Midbrain (tissue), 1 donor: ENCODE data around the gene XNDC1N.
"Not testable (repeated sequence)": the region's sequence is repeated elsewhere in the genome, so short reads cannot be mapped to it uniquely, and the experiment has no call there.

Experiments used
- DNase-seq: peaks from one replicate; lab custom pipeline; 2025; lab: John Stamatoyannopoulos, UW

The XNDC1N gene

DNA sequence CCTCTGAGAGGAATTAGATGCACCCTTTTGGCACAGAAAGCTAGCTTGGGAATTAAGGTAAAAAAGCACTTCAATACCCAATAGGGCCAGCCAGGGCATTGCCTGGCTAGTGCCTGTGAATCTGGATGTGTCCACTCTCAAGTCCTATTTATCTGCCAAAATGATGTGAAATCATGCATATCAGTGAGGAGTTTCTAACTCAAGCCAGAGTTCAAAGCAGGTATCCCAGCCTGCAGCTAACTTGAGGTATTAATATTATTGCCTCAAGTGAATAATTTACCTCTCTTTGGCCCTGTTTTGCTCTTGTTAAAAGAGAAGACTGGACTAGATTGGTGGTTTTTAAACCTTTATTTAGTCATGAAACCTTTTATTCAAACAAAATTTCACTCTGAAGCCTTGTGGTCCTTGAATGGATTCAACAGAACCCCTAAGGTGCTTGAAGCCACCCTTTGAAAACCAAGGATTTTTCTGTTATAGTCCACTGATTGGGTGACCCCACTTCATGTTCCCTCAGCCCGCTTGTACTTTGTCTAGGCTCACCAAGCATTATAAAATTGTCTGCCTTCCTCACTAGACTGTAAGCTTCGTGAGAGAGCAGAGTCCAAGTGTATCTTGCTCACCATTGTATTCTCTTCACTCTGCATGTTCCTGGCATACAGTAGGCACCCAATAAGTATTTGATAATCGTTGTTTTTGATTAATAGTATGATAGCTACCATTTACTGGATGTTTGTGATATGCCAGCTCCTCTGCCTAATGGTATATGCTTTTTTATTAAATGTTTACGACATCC lies 4.9 kb upstream of the XNDC1N start:
- DNase-seq, result no peak

GRCh38 chr11:71931245-71931602 lies 2.8 kb upstream of the XNDC1N start:
- DNase-seq, result no peak

DNA sequence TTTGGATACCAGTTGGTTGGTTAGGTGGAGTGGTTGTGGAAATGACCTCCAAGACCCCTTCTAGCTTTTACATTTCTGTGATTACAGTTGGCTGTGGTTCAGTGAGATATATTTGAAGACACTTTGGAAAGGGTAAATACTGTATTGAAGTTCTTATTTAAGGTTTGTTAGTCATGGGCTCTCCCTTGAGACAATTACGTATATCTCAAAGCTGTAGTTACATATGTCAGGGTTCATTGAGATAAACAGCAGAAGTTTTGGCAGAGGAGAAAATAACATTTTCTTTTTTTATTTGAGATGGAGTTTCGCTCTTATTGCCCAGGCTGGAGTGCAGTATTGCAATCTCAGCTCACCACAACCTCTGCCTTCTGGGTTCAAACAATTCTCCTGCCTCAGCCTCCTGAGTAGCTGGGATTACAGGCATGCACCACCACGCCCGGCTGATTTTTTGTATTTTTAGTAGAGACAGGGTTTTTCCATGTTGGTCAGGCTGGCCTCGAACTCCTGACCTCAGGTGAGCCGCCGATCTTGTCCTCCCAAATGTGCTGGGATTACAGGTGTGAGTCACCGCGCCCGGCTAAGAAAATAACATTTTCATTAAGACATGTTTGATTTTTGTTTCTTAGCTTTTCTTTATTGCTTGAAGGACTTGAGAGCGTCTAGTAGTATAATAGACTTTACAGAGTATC lies 2.3 kb upstream of the XNDC1N start:
- no peak for DNase-seq

DNA sequence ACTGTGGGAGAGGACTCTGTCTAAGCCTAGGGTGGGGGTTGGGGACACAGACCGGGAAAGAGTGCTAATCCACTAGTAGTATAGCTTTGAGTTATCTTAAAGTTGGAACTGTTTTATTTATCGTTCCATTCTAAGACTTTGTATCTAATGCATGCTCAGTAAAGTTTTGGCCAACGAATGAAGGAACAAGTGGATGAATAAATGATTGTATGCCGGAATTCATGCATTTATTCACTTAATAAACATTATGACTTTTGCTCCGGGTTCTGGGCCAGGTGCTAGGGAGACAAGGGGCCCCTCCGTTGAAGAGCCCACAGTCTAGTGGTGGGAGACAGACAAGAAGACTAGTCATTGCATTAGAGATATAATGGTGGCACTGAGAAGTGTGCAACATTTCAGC lies 1.1 kb upstream of the XNDC1N start:
- no peak for DNase-seq

GRCh38 chr11:71928737-71929443 lies 496 bp upstream of the XNDC1N start, which contains the start of gene RNF121:
Gene RNF121, plus strand, starts transcription at chr11:71929046. Its CDS starts 16 bp downstream, at chr11:71929062.
- peak; percentile 96 for DNase-seq

- no peak for DNase-seq
These were observed 10.7 kb downstream of the XNDC1N start for GRCh38 chr11:71917646-71918140.

DNA sequence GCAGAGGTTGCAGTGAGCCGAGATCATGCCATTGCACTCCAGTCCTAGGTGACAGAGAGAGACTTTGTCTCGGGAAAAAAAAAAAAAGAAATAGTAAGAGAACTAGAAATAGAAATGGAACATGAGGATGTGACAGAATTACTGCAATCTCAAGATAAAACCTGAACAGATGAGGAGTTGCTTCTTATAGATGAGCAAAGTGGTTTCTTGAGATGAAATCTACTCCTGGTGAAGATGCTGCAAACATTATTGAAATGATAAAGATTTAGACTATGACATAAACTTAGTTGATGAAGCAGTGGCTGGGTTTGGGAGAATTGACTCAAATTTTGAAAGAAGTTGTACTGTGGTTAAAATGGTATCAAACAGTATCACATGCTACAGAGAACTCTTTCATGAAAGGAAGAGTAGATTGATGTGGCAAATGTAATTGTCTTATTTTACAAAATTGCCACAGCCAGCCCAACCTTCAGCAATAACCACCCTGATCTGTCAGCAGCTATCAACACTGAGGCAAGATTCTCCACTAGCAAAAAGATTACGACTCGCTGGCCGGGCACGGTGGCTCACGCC lies 13.7 kb downstream of the XNDC1N start:
- no peak for DNase-seq

DNA sequence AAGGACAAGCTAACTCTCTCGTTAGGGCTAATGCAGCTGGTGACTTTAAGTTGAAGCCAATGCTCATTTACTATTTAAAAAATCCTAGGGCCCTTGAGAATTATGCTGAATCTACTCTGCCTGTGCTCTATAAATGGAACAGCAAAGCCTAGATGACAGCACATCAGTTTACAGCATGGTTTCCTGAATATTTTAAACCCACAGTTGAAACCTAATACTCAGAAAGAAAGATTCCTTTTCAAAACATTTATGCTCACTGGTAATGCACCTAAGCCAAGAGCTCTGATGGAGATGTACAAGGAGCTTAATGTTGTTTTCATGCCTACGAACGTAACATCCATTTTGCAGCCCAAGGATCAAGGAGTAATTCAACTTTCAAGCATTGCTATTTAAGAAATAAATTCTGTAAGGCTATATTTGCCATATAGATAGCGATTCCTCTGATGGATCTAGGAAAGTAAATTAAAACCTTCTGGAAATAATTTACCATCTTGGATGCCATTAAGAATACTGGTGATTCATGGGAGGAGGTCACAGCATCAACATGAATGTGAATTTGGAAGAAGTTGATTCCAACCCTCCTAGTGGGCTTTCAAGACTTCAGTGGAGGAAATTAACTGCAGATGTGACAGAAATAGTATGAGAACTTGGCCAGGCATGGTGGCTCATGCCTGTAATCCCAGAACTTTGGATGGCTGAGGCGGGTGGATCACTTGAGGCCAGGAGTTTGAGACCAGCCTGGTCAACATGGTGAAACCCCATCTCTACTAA lies 14.5 kb downstream of the XNDC1N start:
- no peak for DNase-seq

- DNase-seq, result not testable (repeated sequence)
These were observed 16.4 kb downstream of the XNDC1N start for GRCh38 chr11:71911986-71912340.

- not testable (repeated sequence) for DNase-seq
These were observed 16.9 kb downstream of the XNDC1N start for GRCh38 chr11:71911321-71911985.

DNA sequence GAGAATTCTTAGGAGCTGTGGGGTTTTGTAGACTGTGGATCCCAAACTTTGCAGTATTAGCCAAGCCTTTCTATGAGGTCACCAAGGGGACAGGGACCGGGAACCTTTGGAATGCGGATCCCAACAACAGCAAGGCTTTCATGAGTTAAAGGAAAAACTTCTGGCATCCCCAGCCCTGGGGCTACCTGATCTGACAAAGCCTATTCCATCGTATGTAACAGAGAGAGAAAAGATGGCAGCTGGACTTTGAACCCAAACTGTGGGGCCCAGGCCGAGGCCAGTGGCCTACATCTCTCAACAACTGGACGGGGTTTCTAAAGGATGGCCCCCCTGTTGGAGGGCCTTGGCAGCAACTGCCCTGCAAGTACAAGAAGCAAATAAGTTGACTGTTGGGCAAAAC lies 17.6 kb downstream of the XNDC1N start:
- not testable (repeated sequence) for DNase-seq

DNA sequence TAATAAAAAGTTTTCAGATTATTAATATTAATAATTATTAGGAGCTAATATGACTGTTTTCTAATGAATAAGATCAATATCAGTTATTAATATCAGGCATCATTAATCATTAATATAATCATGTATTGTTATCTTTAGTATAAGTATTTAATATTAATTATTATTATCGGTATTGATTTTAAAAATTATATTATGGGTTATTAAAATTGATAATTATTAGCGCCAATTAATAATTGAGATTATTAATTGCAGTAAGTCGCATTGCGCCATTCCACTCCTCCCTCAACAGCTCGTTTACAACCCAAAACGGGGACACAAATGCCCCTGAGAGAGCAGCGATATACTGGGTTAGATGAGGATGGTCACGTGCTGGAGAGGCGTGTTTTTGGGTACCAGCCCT lies 20.2 kb downstream of the XNDC1N start:
- DNase-seq, result no peak

DNA sequence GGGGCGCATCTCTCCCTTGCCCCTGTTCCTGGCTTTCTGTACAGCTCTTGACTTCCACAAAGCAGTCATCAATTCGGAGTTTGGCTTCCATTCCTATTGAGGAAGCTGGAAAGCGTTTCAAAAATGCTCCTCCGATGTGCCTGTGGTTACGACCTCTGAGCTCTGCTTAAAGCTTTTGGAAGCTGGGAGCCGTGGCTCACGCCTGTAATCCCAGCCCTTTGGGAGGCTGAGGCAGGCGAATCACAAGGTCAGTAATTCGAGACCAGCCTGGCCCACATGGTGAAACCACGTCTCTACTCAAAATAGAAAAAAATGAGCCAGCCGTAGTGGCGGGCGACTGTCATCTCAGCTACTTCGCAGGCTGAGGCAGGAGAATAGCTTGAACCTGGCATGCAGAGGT lies 27.3 kb downstream of the XNDC1N start:
- not testable (repeated sequence) for DNase-seq

GRCh38 chr11:71895961-71896360 lies 32.4 kb downstream of the XNDC1N start:
- DNase-seq, result no peak

- DNase-seq, result not testable (repeated sequence)
These were observed 39.1 kb downstream of the XNDC1N start for GRCh38 chr11:71889181-71889872.

DNA sequence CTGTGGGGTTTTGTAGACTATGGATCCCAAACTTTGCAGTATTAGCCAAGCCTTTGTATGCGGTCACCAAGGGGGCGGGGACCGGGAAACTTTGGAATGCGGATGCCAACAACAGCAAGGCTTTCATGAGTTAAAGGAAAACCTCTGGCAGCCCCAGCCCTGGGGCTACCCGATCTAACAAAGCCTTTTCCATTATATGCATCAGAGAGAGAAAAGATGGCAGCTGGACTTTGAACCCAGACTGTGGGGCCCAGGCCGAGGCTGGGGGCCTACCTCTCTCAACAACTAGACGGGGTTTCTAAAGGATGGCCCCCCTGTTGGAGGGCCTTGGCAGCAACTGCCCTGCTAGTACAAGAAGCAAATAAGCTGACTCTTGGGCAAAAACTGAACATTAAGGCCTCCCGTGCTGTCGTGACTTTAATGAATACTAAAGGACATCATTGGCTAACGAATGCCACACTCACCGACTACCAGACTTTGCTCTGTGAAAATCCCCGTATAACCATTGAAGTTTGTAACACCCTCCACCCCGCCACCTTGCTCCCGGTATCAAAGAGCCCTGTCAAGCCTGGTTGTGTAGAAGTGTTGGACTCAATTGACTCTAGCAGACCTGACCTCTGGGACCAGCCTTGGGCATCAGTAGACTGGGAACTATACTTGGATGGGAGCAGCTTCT lies 39.9 kb downstream of the XNDC1N start:
- DNase-seq, result not testable (repeated sequence)

- not testable (repeated sequence) for DNase-seq
These were observed 42.6 kb downstream of the XNDC1N start for GRCh38 chr11:71885806-71886205.
